H4 (cell line): Measurements from ENCODE around the gene AP3B1. TPM values are rescaled to one million over a fixed set of nuclear protein-coding genes. Genes with fewer than 3 reads are reported as not detected.
"Not testable (repeated sequence)": the region's sequence is repeated elsewhere in the genome, so short reads cannot be mapped to it uniquely, and the experiment has no call there.

Experiments
- DNase-seq: peaks from one replicate; pipeline ENCODE4 v3.0.0-alpha.2; 2015; ENCODE audit warnings: low spot score
- total RNA-seq: library from RNA; depleted of rRNA; stranded (reverse); fragments of >200 nt; shearing (Covaris generic); gene quantifications from 2 replicates; pipeline ENCODE4 v1.2.3, GENCODE V29; 2014

AP3B1 gene
- total RNA-seq, 1 experiment from 2014 or later = 41.6 TPM

DNA sequence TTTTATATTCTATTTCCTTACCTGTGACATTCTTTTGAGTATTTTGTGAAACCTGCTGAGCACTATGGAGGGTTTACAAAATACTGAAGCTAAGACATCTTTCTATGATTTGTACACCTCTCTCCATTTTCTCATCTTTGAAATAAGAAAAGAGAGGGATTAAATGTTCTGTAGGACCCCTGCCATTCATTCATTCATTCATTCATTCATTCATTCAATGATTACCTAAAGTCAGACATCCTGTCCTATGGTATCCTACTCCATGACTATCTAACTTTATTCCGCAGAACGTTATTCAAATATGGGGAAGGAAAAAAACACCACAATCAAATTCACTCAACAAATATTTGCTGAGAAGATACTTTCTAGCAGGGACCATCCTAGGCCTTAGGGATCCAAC, 51.4 kb downstream of the AP3B1 start:
- DNase-seq = no peak

DNA sequence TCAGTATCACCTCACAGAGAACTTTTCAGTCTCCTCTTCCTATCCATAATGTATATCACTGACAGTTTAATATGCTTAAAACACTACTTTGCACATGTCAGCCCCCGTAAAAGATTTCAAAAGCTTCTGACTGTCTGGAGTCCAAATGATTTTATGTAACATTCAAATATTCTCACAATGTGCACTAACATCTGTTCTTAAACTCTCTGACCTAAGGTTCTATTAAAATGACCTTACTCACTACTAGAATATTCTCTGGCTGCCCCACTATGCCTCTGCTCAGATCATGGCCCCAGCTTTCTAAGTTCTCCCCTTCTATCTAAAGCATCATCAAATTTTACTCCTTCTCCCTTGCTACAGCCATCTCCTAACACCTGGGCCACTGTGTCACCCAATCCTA, 52.5 kb downstream of the AP3B1 start:
- no peak for DNase-seq

DNA sequence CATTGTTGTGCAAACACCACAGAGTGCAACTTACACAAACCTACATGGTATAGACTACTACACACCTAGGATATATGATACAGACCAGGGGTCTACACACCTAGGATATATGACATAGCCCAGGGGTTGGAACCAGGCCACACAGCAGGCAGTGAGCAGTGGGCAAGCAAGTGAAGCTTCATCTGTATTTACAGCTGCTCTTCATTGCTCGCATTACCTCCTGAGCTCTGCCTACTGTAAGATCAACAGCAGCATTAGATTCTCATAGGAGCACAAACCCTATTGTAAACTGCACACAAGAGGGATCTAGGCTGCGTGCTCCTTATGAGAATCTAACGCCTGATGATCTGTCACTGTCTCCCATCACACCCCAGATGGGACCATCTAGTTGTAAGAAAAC, 56.6 kb downstream of the AP3B1 start:
- DNase-seq = no peak

DNA sequence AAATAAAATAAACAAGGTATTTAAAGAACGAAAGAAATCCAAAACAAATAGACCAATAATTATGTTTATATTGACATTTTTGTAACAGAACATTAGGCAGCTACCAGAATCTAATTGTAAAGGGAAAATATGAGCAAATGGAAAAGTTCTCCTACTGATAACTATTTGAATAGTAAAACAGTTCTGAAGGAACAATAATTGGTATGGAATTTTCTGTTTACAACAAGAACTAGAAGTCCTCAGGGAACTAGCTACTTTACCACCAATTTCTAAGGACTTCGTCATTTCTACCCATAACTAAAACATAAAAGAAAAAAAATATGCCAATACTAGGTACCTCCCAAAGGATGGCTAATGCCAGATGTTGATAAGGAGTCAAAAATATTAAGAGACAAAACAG, 58.5 kb downstream of the AP3B1 start:
- no peak for DNase-seq

DNA sequence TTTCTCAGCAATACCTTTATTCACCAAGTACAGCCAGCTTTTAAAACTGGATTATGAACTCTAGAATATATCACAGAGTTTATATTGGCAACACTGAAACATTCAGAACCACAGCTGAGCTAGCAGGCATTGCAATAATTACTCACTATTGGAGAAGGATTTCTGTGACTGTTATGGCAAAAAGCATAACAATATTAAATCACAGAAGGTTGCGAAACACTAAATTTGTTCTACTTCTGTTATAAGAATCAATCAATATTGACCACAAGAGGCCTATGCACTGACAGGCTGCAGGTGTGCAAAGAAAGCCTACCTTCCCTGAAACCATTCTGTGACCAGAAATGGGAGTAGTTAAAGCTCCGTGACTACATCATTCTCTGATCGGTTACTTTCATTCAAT, 59.2 kb downstream of the AP3B1 start:
- no peak for DNase-seq

DNA sequence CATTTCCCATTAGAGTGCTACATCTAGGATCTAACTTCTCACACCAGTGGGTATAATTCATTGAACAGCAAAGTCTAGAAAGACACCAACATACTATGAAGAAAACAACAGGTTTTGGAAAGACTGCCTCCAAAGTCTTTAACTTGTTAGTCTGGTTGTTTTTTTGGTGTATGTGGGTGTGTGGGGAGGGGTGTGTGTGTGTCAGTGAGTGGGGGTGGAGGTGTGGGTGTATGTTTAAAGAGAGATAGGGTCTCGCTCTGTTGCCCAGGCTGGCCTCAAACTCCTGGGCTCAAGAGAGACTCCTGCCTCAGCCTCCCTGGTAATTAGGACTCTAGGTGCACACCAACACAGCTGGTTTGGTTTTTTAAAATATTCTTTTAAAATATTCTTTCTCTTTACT, 59.7 kb downstream of the AP3B1 start:
- DNase-seq = no peak

DNA sequence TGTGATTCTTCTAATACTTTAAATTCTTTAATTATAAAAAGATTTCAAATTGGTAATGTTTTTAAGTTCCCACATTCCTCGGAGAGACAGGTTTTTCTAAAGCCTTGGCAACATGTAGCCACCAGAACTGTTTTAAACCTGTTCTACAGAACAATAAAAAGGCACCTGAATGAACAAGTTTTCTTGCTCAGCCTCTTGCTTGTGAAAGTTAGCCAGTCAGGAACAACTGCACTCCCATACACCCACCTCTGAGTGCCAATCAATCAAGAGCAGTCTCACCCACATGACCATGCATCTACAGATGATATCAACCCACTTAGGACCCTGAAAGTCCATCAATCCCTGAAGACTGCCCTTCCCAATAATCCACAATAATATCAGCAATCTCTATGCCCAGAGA, 62.3 kb downstream of the AP3B1 start:
- no peak for DNase-seq

DNA sequence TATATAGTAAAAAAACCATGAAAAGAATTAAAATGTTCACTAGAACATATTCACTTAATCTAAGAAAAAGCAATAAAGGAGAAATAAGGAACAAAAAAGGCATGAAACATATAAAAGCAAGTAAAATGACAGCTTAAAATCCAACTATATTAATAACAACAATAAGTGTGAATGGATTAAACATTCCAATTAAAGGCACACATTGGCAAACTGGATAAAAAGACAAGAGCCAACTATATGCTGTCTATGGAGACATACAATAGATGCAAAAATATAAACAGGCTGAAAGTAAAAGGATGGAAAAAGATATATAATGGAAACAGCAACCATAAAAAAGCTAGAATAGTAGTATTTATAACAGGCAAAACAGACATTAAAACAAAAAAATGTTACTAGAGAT, 70.1 kb downstream of the AP3B1 start:
- no peak for DNase-seq

DNA sequence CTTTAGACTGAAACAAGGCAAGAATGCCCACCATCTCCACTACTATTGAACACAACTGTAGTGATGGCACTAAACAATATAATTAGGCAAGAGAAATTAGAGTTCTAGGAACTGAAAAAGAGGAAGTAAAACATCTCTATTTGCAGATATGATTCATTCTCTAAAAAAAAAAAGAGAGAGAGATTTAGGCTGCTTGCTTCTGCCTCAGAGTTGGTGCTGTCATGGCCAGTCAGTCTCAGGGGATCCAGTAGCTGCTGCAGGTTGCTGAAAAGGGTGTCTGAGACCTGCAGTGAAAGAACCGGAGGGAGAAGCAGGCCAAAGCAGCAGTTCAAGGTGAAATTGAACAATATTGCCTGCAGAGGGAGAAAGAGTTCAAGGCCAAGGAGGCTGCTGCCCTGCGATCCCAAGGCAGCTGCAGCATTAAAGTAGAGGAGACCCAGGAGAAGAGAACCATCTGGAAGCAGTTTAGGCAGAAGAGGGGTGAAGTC, 72.5 kb downstream of the AP3B1 start:
- no peak for DNase-seq

DNA sequence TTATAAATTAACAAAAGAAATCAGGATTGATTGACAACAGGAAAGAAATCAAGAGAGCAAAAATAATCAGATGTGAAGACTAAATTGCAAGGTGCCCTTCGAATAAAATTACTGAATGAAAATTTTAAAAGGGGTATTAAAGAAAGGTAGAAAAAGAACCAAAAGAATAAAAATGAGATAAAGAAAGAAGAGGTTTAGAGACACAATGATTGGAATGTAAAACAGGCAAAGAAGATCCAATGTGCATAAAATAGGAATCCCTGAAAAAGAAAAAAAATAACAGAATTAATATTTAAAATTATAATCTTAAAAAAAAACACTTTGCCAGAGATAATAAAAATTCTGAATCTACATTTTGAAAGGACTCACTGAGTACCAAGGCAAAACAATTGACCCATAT, 73.0 kb downstream of the AP3B1 start:
- no peak for DNase-seq

DNA sequence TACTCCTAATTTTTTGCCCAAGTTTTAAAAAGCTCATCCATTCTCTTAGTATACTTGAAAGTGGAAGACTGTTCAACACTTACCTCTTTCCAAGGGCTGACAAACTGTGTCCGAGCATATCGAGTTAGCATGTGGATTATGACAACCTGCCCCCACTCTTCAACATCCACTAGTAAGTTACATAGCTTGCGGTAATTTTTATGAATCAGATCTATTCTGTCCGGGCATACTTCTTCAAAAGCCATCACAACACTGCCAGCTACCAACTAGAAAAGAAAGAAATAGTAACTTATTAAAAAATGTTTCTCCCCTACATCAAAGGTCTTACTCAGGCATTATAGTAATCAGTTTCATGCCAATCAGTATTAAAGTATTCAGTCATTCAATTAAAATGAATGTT, 78.5 kb downstream of the AP3B1 start:
- no peak for DNase-seq

DNA sequence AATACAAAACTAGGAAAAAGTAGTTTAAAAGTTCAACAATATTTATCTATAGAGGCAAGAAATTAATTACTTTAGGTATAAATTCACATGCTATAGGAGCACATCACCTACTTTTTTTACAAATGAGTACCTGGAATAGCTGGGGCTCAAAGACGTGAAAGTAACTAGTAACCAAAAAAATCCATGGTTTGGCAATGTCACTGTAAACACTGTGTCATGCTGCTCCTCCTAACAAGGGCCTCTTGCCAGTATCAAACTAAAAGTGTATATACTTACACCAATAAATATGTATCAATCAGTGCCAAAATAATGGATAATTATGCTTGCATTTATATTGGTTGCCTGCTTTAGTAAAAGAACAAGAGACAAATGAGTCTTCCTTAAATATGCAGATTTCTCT, 78.9 kb downstream of the AP3B1 start:
- no peak for DNase-seq

DNA sequence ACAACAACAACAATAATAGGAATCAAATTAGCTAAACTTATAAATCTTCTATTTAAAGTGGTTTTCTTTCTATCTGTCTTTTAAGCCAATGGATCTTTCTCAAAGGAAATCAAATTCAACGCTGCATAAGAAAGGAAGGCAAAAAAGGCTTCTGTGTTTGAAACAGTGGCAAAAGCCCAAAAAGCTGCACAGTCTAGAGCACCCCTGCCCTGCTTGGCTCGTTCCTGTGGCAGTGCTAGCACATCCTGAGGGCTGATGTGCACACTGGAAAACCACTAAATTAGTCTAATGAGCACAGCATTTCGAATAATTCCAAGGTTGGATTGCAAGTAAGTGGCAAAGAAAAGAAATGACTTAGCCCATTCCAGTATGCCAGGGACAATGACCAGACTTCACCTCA, 80.7 kb downstream of the AP3B1 start:
- no peak for DNase-seq

DNA sequence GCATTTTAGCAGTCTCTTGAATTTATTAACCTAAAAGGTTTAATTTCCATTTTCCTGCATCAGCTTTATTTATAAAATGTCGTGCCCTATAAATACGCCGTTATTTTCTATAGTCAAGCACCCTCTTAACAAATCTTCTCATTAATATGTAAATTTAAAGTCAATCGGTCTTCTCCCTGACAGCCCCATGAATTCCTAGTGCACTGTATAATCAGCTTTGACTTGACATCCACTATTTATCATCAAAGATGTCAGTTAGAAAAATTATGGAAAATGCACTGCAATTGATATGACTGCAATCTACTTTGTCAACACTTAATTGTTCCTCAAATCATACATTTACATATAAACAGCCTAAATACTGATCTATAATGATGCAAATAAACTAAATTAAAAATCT, 83.4 kb downstream of the AP3B1 start:
- DNase-seq = no peak

DNA sequence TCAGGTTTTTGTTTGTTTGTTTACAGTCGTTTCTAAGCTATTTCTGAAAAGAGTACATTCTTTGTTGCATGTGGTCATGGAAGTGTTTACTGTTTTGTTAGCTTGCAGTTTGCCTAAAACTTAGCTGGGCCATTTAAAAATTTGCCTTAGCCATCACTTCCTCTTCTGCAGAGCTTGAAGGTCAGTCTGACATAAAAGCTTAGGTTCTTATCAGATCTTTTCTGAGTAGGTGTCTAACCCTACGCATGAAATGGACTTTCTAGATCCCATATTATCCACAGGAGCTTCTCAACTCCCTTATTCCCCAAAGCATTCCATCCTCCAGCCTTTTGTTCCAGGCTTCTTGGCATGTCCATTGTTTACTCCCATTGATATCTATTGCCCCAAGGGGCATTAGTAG, 90.3 kb downstream of the AP3B1 start:
- no peak for DNase-seq

DNA sequence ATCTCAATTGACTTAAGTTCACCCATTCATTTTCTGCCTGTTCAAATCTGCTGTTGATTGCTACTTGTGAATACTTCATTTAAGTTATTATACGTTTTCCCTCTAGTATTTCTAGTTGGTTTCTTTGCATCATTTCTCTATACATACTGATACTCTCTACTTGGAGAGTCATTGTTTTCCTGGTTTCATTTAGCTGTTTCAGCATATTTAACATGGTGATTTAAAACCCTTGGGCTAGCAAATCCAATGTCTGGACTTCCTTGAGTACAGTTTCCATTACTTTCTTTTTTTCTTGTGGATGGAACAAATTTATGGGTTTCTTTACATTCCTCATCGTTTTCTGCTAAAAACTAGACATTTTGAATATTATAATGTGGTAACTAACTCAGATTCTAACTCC, 90.7 kb downstream of the AP3B1 start:
- DNase-seq = no peak

DNA sequence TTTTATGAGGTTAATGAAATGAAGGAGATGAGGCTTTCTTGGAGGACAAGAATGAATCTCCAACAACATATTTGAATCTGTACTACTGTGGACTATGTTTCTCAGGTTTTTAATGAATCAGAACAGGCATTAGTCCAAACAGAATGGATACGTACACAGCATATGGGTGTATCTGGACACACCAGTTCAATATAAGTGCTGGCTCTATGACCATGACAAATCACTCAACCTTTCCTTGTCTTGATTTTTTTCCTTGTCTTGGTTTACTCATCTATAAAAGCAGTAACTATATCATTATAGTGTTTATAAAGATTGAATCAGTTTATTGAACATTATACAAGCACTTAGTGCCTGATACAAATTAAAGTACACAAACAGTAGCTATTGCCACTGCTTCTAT, 104.1 kb downstream of the AP3B1 start:
- no peak for DNase-seq

DNA sequence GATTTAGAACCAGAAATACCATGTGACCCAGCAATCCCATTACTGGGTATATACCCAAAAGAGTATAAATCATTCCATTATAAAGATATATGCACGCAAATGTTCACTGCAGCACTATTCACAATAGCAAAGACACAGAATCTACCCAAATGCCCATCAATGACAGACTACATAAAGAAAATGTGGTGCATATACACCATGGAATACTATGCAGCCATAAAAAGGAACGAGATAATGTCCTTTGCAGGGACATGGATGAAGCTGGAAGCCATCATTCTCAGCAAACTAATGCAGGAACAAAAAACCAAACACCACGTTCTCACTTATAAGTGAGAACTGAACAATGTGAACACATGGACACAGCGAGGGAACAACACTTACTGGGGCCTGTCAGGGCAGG, 105.8 kb downstream of the AP3B1 start:
- not testable (repeated sequence) for DNase-seq

DNA sequence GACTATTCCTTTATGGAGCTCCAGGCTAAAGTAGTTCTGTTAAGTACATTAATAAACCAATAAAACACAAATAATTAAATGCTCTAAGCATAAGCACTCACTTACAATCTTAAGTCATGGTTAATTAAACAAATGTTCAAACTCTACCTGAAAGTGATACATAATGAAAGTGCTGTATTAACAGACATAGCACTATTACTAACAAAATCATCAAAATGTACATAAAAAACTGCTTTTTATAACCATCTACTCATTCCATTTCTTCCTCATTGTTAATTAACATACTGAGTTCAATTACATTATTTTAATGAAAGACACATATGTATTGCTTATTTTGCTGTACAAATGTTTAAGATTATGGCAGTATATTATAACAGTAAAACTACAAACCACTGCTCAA, 107.3 kb downstream of the AP3B1 start:
- DNase-seq = no peak

DNA sequence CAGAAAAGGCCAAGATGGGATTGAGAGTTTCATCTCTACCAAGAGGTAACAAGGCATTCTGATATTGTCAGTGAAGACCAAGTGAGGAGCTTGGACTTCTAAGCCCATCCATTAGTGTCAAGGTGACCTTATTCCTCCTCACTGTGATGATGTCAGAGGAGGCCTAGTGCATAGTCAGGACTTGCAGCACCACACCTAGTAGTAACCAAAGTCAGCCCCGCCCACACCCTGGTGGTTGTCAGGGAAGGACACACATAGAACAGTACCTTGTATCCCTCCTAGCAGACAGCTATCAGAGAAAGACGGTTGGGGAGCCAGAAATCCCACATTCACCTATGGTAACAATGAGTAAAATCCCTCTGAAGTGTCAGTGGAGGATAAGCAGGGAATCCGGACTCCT, 111.7 kb downstream of the AP3B1 start:
- DNase-seq = no peak

DNA sequence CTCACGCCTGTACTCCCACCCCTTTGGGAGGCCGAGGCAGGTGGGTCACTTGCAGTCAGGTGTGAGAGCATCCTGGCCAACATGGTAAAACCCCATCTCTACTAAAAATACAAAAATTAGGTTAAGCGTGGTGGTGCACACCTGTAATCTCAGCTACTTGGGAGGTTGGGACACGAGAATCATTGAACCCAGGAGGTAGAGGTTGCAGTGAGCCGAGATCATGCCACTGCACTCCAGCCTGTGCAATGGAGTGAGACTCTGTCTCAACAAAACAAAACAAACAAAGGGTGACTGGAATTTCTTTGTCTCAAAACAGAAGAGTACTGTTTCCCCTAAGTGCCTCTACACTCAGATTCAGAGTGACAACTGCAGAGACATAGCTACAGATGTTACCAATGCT, 116.1 kb downstream of the AP3B1 start:
- DNase-seq = no peak

DNA sequence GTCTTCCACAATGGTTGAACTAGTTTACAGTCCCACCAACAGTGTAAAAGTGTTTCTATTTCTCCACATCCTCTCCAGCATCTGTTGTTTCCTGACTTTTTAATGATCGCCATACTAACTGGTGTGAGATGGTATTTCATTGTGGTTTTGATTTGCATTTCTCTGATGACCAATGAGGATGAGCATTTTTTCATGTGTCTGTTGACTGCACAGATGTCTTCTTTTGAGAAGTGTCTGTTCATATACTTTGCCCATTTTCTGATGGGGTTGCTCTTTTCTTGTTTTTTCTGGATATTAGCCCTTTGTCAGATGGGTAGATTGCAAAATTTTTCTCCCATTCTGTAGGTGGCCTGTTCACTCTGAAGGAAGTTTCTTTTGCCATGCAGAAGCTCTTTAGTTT, 124.2 kb downstream of the AP3B1 start:
- DNase-seq = not testable (repeated sequence)

DNA sequence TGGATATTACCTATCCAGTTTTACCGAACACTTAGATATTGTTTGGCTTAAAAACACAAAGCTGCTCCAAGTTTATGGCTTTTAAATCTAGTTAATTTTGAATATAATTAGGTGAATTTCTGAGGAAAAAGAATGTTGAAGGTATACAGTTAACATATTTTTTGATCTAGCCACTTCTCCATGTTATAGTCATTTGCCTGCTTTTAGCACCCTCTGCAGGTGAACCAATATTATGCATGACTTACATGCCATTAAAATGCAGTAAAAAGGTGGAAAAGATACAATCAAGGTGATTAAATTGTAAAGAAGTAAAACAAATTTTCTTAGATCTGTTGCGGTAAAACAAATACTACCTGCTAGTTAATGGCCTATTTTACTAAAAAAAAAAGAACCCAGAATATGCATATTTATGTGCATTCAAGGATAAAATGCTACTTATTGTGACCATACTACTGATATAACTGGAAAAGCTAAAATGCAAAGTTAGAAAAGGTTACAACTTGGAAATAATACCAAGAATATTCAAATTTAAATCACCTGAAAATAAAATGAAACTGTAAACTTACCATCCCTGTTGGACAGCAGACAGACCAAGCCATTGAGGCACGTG, 132.1 kb downstream of the AP3B1 start:
- peak; percentile 18 for DNase-seq

DNA sequence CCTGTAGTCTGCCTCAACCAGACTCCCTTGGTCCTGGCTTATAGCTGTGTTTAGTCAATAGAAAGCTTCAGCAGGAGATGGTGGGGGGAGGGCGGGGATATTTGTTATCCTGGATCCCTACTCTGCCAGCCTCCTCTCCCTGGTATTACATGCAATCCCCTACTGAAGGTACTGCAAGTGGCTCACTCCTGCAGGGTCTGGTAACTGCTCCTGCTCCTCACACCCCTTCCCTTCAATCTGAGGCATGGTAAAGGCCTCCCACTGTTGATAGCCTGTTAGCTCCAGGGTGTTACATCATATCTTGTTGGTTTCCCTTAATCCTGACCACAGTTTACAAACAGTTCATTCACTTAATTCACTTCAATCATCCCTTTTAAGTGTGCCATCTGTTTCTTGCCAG, 137.5 kb downstream of the AP3B1 start:
- peak; percentile 14 for DNase-seq
